ENCODE measurements around the gene YPEL1.
"Not testable (repeated sequence)": the region's sequence is repeated elsewhere in the genome, so short reads cannot be mapped to it uniquely, and the experiment has no call there.

YPEL1 gene

DNA sequence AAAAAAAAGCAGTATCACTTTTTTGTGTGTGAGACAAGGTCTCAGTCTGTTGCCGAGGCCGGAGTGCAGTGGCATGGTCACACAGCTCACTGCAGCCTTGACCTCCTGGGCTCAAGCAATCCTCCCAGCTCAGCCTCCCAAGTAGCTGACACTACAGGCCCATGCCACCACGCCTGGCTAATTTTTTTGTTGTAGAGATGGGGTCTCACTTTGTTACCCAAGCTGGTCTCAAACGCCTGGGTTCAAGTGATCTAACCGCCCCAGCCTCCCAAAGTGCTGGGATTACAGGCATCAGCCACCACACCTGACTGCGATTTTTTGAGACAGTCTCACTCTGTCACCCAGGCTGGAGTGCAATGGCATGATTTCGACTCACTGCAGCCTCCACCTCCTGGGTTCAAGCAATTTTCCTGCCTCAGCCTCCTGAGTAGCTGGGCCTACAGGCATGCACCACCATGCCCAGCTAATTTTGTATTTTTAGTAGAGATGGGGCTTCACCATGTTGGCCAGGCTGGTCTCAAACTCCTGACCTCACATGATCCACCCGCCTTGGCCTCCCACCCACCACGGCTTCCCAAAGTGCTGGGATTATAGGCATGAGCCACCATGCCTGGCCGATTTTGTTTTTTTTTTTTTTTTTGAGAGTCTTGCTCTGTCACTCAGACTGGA is 15.3 kb downstream of the YPEL1 start:
- not testable (repeated sequence) for DNase-seq

GRCh38 chr22:21719024-21719423 is 16.6 kb downstream of the YPEL1 start:
- DNase-seq = no peak

GRCh38 chr22:21718499-21718898 is 17.1 kb downstream of the YPEL1 start:
- no peak for DNase-seq

DNA sequence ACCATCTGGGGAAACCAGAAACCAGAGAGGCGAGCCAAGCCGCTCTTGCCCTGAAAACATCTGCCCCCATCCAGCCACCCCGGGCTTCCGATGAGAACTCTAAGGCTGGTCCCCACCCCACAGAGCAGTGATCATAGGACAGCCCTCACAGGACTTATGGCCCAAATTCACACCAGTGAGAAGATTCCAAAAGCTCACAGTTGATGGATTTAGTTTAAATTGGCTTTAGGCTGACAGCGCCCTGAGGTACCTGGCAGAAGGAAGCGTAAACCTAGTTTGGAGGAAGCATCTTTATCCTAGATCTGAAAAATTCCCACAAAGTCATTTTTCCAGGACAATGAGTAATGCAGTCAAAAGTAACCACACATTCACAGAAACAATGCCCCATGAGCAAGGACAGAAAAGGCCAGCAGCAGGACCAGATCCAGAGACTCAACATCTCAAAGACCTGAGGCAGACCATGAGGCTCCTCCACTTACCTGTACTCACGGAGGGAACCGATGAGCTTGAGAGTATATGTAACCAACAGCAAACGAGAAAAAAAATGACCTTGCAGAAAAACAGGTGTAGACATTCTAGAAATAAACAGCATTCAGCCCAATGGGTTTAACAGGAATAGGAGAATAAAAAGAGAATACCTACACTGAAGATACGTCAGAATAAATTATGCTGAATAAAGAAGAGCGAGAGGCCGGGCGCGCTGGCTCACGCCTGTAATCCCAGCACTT is 19.0 kb downstream of the YPEL1 start:
- not testable (repeated sequence) for DNase-seq

- no peak for DNase-seq
Measured at GRCh38 chr22:21714786-21715185, 20.8 kb downstream of the YPEL1 start.

GRCh38 chr22:21714059-21714770 is 21.4 kb downstream of the YPEL1 start:
- DNase-seq = no peak

DNA sequence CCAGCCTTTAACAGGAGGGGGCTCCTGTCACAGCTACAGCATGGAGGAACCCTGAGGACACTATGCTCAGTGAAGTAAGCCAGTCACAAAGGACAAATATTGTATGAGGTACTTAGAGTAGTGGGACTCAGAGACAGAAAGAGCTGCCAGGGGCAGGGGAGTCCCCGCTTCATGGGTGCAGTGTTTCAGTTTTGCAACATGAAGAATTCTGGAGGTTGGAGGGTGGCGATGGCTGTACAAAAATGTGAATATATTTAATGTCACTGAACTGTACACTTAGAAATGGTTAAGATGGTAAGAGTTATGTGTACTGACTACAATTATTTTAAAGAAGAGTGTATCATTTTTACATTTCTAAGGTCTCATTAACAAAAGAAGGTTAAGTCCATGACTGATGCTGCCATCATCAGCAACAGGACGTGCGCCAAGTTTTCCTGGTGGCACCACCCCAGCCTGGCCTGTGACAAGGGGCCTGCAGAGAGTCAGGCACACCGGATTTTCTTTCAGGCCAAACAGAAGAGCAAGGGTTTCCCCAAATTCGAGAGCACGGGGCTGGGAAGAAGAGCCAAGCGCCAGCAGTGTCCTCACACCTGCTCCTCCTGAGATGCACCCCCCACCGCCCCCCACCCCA is 22.1 kb downstream of the YPEL1 start:
- DNase-seq = no peak

DNA sequence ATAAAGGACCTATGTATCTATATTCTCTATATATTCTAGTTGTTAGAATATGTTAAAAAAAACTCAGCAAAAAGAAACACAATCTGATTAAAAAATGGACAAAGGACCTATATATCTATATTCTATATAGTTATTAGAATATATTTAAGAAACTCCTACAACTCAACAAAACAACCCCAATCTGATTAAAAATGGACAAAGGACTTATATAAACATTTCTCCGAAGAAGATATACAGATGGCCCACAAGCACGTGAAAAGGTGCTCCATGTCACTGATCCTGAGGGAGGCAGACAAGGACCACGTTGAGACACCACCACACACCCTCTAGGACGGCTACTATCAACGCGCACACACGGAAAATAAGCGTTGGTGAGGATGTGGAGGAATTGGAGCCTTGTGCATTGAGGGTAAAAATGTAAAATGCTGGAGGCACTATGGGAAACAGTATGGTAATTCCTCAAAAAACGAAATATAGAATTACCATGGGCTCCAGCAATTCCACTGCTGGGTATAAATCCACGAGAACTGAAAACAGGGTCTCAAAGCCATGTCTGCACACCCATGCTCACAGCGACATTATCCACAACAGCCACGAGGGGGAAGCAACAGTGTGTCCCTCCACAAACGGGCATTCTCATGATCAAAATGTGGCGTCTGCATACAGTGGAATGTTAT is 22.7 kb downstream of the YPEL1 start:
- DNase-seq = no peak

GRCh38 chr22:21711851-21712250 is 23.7 kb downstream of the YPEL1 start:
- no peak for DNase-seq

DNA sequence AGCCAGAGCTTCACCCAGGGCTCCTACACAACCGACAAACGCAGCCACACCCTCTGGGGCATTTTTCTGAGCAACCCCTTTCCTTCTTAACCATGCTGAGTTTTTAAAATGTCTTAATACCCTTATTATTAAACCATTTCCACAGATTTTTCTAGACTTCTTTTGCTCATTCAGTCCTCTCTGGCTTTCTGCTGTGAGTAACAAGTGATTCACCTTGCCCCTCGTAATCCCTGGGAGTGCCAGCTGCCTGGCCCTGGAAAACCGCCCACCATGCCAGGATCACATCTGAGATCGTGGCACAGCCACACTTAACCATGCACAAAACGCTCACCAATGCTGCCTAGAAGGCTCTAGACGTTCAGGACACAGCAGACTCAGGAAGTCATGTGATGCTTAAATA is 25.4 kb downstream of the YPEL1 start:
- DNase-seq = no peak

DNA sequence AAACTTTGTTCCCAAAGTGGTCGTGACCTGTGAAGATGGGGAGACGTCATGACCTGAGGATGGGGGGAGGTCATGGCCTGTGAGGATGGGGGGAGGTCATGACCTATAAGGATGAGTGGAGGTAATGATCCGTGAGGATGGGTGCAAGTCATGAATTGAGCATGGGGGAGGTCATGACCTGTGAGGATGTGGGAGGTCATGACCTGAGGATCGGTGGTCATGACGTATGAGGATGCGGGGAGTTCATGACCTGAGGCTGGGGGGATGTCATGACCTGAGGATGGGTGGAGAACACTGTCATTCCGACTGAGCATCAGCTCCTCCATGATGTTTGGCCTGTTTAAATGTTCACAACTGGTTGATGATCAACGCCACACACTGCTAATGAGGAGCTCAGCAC is 25.9 kb downstream of the YPEL1 start:
- no peak for DNase-seq

DNA sequence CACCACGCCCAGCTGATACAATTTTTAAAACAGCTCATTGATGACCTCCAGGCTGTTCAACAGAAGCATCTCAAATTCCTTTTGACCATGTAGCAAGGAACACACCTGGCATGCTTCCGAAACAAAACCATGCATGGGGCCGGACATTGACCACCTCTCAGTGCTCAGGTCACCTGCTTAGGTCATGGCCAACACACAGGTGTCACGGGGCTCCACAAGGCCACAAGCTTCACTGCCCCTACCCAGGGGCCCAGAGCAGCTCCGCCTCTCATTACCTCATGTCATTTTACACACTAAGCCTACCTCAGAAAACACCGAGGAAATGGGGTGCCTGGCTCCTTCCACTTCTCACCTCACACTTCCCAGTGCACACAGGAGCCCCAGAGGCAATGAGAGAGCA is 26.6 kb downstream of the YPEL1 start:
- no peak for DNase-seq

DNA sequence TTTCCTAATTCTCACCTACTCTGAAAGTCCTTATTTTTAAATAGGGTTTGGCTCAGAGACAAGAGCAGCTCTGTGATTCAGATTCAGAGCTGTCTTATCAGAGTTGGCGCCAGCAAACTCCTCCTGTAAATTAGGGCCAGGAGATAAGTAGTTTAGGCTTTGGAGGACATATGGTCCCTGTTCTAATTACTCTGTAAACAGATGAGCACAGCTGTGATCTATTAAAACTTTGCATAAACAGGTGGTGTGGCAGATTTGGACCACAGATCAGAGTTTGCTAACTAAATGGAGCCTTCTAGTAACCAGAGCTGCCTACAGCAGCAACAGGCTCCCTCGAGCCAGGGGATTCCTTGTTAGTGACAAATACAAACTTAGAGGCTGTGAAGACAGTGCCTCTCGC is 27.9 kb downstream of the YPEL1 start:
- no peak for DNase-seq

GRCh38 chr22:21703684-21704316 is 31.8 kb downstream of the YPEL1 start:
- DNase-seq = no peak

DNA sequence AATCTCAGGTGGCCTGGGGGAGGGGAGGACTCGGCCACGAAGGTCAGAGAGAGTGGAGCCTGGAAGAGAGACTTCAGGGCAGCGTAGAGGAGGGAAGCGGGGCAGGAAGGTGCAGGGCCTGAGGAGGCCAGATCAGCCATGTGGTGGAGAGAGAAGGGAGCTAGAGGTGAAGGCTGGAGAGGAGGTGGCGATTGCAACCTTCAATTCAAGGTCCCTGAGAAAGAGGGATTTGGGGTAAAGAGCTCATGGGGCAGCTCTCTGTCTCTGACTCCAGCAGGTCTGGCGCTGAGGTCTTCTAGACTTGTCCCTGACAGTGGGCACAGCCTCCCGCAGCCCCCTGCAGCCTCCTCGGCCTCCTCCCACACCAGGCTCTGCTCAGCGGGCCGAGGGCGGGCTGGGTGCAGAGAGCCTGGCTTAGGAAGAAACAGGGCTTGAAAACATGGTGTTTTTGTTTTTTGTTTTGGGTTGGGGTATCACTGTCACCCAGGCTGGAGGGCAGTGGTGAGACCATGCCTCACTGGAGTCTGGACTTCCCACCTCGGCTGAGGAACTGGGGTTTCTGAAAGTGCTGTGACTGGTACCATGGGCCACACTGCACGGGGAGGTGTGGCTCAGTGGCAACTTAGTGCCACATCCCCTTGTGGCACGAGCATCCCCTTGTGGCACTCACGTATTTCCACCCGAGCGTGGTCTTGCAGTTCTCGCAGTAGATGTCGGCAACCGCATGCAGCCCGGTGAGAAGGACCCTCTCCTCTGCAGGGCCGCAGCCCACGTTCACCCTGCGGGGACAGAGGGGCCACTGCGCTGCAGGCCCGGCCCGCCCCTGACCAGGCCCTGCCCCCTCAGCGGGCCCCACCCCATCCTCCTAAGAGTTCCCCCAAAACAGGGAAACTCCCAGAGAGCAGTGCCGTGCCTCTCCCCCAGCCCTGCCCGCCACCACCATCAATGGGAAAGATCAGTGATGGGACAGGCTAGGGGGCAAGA is 32.6 kb downstream of the YPEL1 start:
- DNase-seq = no peak

GRCh38 chr22:21702094-21702493 is 33.5 kb downstream of the YPEL1 start:
- DNase-seq = no peak

DNA sequence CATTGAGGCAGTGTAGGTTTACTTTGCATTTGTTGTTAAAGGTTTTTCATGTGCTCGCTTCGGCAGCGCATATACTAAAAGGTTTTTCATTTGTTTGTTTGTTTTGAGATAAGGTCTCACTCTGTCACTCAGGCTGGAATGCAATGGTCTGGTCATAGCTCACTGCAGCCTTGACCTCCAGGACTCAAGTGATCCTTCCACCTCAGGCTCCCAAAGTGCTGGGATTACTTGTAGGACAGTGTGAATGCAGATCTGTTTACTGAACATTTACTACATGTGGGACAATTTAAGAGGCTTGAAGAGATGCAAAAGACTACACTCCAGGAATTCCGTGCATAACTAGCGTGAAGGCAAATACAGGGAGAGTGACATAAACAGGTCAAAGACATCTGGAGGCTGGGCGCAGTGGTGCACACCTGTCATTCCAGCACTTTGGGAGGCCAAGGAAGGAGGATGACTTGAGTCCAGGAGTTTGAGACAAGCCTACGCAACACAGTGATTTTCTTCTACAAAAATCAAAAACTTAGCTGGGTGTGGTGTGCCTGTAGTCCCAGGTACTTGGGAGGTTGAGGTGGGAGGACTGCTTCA is 34.1 kb downstream of the YPEL1 start:
- DNase-seq = no peak

DNA sequence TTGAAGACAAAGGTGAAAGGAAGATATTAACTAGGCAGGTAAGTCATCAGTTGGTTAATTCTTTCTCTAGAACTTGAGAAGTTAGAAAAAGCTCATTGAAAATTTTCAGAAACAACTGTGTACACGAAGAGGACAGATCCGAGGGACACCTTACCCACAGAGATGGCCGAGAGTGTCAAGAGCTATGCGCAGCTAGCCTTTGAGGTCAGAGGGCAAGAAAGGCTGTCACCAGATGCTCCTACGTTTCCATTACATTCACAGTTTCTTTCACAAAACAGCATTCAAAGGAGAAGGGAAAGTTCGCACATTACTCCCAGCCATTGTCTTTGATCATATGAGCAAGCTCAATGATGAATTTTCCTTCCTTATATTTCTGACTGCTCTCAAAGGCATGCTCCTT is 34.8 kb downstream of the YPEL1 start:
- no peak for DNase-seq

DNA sequence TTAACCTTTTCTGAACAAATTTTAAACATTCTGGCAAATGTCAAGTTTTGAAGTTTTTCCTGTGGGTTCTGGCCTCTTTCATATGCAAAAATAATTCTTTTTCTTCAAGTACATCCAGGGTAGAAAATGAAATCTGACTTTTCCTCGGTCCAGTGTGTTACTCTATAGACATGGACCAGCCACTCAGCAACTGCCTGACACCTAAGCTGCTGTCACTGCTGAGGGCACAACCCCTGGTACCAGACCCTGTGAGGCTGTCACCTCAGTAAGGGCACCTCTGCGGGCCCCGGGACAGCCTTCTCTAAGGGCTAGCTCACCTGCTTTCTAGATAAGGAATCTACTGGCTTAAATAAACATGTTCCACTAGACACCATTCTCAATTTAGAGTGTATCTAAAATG is 36.0 kb downstream of the YPEL1 start:
- DNase-seq = no peak

GRCh38 chr22:21698430-21699329 is 36.9 kb downstream of the YPEL1 start:
- DNase-seq = no peak
